ENCODE measurements around the gene MLIP.

The MLIP gene

GRCh38 chr6:54284161-54284860 is 173.1 kb downstream of the MLIP start:
- no peak for DNase-seq (ENCODE audit: low spot score)

GRCh38 chr6:54285595-54285994 is 174.4 kb downstream of the MLIP start:
- DNase-seq (ENCODE audit: low spot score), result no peak

DNA sequence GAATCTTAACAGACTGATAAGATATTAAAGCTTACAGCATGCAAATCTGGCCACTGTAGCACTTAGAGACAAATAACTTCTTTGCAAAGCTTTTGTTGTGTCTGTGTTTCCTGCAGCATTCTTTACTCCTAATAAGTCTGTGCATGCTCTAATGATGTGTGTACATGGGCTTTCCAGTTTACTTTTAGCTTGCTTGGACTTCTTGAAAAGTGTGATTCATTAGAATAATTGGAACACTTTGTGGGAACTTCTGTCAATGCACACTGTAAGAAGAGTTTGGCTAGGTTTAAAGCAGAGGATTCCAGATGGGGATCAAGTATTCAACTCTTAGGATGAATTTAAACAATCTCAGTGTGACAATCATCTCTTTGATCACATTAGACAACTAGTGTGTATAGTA is 174.9 kb downstream of the MLIP start:
- DNase-seq (ENCODE audit: low spot score), result no peak

GRCh38 chr6:54288474-54288873 is 177.2 kb downstream of the MLIP start:
- no peak for DNase-seq (ENCODE audit: low spot score)

DNA sequence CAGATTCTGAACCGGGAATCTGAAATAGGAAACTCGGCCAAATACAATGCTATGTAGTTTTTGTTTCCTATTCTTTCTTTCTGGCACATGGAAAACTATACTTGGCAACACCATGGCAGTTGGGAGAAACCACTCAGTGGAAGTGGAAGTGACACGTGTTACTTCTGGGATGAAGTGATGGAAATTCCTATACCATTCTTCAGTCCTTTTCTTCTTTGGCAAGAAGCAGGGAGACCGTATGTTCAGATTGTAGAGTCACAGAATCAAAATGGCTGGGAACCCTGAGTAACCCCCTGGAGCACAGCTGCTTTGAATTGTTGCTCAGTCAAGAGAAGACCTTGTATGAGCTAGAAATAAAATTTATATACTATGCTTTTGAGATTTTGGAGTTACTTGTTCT is 178.2 kb downstream of the MLIP start:
- DNase-seq (ENCODE audit: low spot score), result no peak

DNA sequence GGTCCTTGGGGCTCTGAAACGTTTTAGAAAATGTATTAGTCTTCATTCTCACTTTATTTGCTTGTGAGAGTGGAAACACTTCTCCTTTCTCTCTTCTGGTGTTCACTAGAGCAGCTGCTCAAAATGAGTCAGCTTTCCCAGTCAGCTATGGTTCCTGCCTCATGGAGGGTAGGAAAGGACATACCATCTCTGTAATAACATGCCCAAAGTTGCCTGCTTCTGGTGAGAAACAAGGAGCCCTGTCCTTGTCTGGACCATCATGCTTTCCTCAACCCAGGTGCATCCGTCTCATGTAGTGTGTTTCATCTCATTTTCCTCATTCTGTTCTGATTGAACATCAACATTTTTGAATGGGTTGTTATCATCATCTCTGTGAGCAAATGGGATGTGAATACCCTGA is 179.9 kb downstream of the MLIP start:
- DNase-seq (ENCODE audit: low spot score), result no peak

- DNase-seq (ENCODE audit: low spot score), result peak; percentile 64
Observed at GRCh38 chr6:54291738-54292137, 180.5 kb downstream of the MLIP start.

DNA sequence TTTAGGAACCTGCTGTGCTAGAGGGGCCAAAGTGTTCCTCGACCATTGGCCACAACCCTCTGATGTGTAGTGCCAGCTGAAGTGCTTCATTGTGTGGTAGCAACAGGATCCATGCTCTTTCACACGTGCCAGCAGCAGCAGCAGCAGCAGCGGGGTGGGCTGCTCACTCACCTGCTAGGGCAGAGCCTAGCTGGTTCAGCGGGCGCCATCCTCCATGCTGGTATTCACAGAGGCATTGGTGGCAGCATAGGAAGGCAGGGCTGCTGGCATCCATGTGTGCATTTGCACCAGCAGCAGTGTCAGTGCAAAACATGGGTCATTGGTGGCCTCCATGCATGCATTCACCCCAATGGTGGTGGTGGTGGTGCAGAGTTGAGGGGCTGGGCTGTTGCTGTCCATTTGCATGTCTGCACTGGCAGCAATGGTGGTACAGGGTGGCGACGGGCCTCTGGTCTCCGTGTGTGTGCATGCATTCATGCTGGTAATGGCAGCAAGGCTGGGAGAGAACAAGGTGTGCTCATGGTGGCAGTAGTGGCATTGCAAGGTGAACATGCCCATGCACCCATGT is 183.8 kb downstream of the MLIP start:
- DNase-seq (ENCODE audit: low spot score), result no peak

- DNase-seq (ENCODE audit: low spot score), result no peak
Observed at GRCh38 chr6:54299542-54300269, 188.5 kb downstream of the MLIP start.

GRCh38 chr6:54301770-54302169 is 190.5 kb downstream of the MLIP start:
- no peak for DNase-seq (ENCODE audit: low spot score)

DNA sequence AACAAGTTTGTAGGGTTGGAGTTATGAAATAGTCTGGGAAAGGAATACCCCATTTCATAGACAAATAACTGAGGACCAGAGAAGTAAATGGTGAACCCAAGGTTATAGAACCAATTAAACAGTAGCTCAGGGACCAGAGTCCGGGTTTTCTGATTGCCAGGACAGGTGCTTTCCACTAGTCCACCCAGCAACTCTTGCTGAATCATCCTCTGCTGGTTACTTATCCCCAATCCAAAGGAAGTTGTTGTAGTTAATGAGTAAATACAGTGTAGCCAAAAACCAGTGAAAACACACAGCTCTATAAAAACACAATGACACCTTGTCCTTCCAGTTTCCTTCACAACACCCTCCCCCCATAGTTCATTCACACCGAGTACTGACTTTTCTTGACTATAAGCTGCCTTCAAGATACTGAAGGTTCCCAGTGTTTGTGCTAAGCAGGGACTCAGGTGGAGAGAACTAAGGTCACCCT is 196.2 kb downstream of the MLIP start:
- no peak for DNase-seq (ENCODE audit: low spot score)

- no peak for DNase-seq (ENCODE audit: low spot score)
Observed at GRCh38 chr6:54308289-54308985, 197.2 kb downstream of the MLIP start, which contains the start of gene TINAG. Gene TINAG, plus strand, starts transcription at chr6:54308441. Its CDS starts 110 bp downstream, at chr6:54308551.

DNA sequence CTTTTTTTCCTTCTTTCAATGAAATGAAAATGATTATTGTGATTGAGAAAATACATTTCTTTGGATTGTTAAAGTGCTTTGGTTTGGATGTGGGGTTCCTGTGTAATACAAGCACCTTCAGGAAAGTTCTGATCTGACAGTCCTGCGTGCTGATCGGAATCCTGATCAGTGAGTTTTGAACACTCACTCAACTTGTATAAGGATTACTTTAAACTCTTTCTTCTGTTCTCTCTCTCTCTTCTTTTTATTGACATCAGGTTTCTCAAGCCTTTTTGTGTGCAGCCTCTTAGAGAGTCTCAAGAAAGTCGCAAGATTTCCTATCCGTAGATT is 197.7 kb downstream of the MLIP start:
- no peak for DNase-seq (ENCODE audit: low spot score)

GRCh38 chr6:54310377-54311152 is 199.3 kb downstream of the MLIP start:
- no peak for DNase-seq (ENCODE audit: low spot score)

DNA sequence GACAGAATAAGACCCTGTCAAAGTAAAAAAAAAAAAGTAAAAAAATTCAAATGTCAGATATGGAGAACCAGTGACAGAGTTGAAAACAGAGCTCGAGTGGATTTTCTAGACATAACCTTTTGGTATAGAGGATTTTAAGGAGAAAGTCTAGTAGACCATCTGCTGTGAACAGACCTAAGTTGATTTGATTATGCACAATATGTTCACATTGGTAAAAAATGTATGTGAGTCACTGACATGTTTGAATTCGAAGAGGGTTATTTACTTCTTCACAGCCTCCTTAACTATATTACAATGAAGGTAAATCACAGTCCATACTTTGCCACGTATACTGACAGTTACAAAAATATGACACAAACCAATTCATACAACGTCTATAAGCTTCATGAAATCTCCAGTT is 204.4 kb downstream of the MLIP start:
- no peak for DNase-seq (ENCODE audit: low spot score)
